Measurements from ENCODE around the gene TEX11. TPM values are rescaled to one million over a fixed set of nuclear protein-coding genes. Genes with fewer than 3 reads are reported as not detected.

TEX11 gene
- total RNA-seq, 1 experiment from 2014 or later: not detected

GRCh38 chrX:70497026-70497425 lies 411.5 kb downstream of the TEX11 start:
- no peak for DNase-seq (ENCODE audit: low spot score)

DNA sequence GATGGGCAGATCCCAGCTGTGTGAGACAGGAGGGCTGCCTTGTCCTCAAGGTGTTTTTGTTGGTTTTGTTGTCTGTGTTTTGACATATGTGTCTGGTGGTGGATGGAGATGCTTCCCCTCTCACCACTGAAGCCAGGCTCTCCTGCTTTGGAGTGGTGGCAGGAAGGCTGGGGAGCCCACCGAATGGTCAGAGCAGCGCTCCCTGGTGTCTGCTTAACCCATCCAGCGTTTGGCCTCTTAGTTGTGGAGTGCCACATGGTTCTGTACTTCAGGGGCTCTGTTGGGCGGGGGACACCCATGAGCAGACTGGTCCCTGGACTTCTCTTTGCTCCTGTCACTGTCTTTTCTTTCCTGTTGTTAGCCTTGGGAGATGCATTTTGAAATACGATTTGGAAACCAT lies 412.0 kb downstream of the TEX11 start:
- no peak for DNase-seq (ENCODE audit: low spot score)

GRCh38 chrX:70494441-70494840 lies 414.1 kb downstream of the TEX11 start:
- DNase-seq (ENCODE audit: low spot score): no peak

DNA sequence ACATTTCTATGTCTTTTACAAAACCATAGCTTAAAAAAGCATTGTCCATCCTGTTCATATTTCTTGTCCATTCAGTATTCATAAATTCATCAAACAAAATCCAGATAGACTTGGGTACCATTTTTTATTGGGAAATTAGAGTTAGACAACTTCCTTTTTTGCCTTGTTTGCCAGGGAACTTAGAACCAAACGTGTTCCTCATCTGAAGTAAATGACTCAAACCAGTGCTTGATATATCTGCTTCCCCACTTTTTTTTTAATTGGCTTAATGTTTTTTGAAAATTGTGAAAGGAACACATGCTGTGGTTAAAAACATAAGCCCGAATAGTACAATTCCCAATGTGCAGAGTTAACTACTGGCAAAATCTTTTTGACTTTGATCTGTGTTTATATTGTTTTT lies 419.7 kb downstream of the TEX11 start:
- no peak for DNase-seq (ENCODE audit: low spot score)

GRCh38 chrX:70485466-70485865 lies 423.0 kb downstream of the TEX11 start:
- DNase-seq (ENCODE audit: low spot score): no peak

- DNase-seq (ENCODE audit: low spot score): no peak
Observed at GRCh38 chrX:70482300-70482699, 426.2 kb downstream of the TEX11 start.

DNA sequence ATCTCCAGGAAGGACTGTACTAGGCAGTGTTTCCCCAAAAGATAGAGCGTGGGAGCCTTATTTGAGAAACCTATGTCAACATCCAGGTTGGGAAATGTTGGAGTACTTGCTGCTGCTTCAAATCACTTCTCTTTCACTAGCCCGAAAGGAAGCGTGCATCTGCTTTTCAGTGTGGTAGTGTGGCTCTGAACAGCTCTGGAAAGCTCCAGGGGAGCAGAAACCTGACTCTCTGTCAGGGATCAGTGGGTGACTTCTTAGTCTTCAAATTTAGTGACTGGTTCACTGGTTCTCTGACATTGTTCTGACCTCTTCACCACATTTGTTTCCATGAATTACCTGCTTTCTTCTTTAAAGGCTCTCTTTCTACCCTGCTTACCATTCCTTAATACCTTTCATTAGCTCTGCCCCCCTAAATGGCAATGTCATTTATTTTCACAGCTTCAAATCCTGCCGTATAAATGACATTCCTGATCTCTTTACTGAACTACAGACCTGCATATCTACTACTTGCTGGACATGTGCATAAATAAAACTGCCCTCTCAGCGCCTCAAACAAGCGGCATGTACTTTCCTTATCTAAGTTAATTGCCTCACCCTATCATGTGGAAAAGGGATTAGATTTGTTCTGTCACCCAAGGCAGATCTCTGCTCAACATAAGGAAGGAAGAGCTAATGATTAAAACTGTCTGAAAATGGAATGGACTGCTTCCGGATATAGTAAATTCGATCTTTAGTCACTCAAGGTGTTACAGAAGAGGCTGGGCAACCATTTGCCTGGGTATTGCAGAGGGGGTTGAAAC lies 426.8 kb downstream of the TEX11 start:
- no peak for DNase-seq (ENCODE audit: low spot score)

GRCh38 chrX:70480660-70481018 lies 427.9 kb downstream of the TEX11 start:
- no peak for DNase-seq (ENCODE audit: low spot score)

GRCh38 chrX:70479922-70480659 lies 428.4 kb downstream of the TEX11 start:
- DNase-seq (ENCODE audit: low spot score): no peak

DNA sequence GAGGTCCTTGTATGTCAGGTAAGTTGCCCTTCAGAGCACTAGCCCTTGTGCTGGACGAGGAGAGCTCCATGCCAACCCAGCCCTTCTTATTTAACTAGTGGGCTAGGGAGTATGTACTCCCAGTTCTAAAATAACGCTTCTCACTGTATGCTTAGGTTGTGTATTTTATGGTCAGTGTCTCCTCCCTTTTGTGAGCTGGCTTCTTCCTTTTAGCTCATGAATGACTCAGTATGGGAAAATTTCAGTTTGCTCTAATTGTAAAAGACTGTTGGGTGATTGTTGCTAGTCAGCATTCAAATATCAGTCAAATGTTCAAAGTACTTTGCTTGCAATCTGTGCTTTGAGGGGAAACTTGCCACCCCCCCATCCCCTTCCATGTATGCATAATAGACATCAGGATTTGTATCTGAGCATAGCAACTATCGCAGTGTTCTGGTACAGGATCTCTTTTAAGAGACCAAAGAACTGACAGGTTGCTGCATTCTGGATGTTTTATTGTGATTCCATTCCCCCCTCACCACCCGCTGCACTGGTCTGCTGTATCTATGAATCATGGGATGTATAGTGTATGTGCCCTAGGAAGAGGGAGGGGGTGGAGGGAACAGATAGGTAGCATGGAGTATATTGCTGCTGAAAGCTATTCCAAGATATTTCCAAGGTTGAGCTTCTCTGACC lies 429.1 kb downstream of the TEX11 start:
- peak; percentile 18 for DNase-seq (ENCODE audit: low spot score)

Other genes starting within 250 kb of the TEX11 start
- gene SLC7A3, start 22.4 kb upstream of the TEX11 start, total RNA-seq (2014; rRNA removed; shearing (Covaris generic)): not detected in 2 replicates
- 62.4 and 77.0 TPM in 2 replicates for gene SNX12, start 159.6 kb upstream of the TEX11 start, total RNA-seq (2014; rRNA removed; shearing (Covaris generic))
- gene FOXO4, start 187.1 kb upstream of the TEX11 start, total RNA-seq (2014; rRNA removed; shearing (Covaris generic)): 2.1 and 2.5 TPM in 2 replicates
- not detected in 2 replicates for gene CXorf65, start 198.0 kb upstream of the TEX11 start, total RNA-seq (2014; rRNA removed; shearing (Covaris generic))
- not detected in 2 replicates for gene IL2RG, start 202.9 kb upstream of the TEX11 start, total RNA-seq (2014; rRNA removed; shearing (Covaris generic))
- gene MED12, start 209.9 kb upstream of the TEX11 start, total RNA-seq (2014; rRNA removed; shearing (Covaris generic)): 15.4 and 17.3 TPM in 2 replicates
- 0.25 and 0.31 TPM in 2 replicates for gene NLGN3, start 236.1 kb upstream of the TEX11 start, total RNA-seq (2014; rRNA removed; shearing (Covaris generic))